SJCRH30 (cell line): ENCODE results near the gene EEIG2. TPM values are rescaled to one million over a fixed set of nuclear protein-coding genes. Genes with fewer than 3 reads are reported as not detected.

Experiments used
- total RNA-seq: library from RNA; depleted of rRNA; stranded (reverse); fragments of >200 nt; shearing (Covaris generic); gene quantifications from 2 replicates; pipeline ENCODE4 v1.2.3, GENCODE V29; 2014; rRNA removed

The EEIG2 gene
- total RNA-seq, 1 experiment from 2014 or later: 15.8 TPM

Other genes starting within 250 kb of the EEIG2 start
- 0.63 and 0.69 TPM in 2 replicates for gene NBPF6, start 109.8 kb upstream of the EEIG2 start, total RNA-seq
- not detected in 2 replicates for gene HENMT1, start 101.0 kb downstream of the EEIG2 start, total RNA-seq
- 30.9 and 43.5 TPM in 2 replicates for gene PRPF38B, start 132.2 kb downstream of the EEIG2 start, total RNA-seq
- 0.04 and 0.08 TPM in 2 replicates for gene FNDC7, start 152.8 kb downstream of the EEIG2 start, total RNA-seq
- 38.4 and 38.6 TPM in 2 replicates for gene STXBP3, start 186.6 kb downstream of the EEIG2 start, total RNA-seq